Stimulated activated CD8-positive, alpha-beta memory T cell treated with anti-CD3 and anti-CD28 coated beads, Interleukin-15, amount 100 ng/mL, for 1 hour (primary cell): ENCODE results near the gene NQO2.
A peak's percentile ranks its signal among the peaks of the same experiment; 100 is the strongest.
"Not testable (repeated sequence)": the region's sequence is repeated elsewhere in the genome, so short reads cannot be mapped to it uniquely, and the experiment has no call there.

Experiments used
- DNase-seq: peaks from one replicate; pipeline ENCODE4 v3.0.0-alpha.2; 2020; ENCODE audit warnings: low read depth

Gene NQO2

GRCh38 chr6:2970034-2970685 lies 29.5 kb upstream of the NQO2 start:
- DNase-seq, result no peak

- no peak for DNase-seq
Measured at GRCh38 chr6:2970753-2971419, 28.8 kb upstream of the NQO2 start.

- no peak for DNase-seq
Measured at GRCh38 chr6:2971420-2972218, 28.1 kb upstream of the NQO2 start, which contains the start of gene SERPINB6. TSS of gene SERPINB6 (minus strand) at chr6:2971567. CDS start at chr6:2959332, 12,235 bp downstream.

- DNase-seq, result not testable (repeated sequence)
Measured at GRCh38 chr6:2972219-2972487, 27.5 kb upstream of the NQO2 start.

- not testable (repeated sequence) for DNase-seq
Measured at GRCh38 chr6:2972685-2973084, 27.0 kb upstream of the NQO2 start.

- not testable (repeated sequence) for DNase-seq
Measured at GRCh38 chr6:2973180-2973579, 26.5 kb upstream of the NQO2 start.

GRCh38 chr6:2973676-2974075 lies 26.0 kb upstream of the NQO2 start:
- DNase-seq, result no peak

- no peak for DNase-seq
Measured at GRCh38 chr6:2976060-2976459, 23.6 kb upstream of the NQO2 start.

- no peak for DNase-seq
Measured at GRCh38 chr6:2976571-2977085, 23.1 kb upstream of the NQO2 start.

GRCh38 chr6:2977290-2977689 lies 22.4 kb upstream of the NQO2 start:
- DNase-seq, result no peak

- DNase-seq, result no peak
Measured at GRCh38 chr6:2977799-2978590, 21.7 kb upstream of the NQO2 start.

- no peak for DNase-seq
Measured at GRCh38 chr6:2978923-2979322, 20.8 kb upstream of the NQO2 start.

GRCh38 chr6:2979819-2980464 lies 19.8 kb upstream of the NQO2 start:
- DNase-seq, result no peak

GRCh38 chr6:2980465-2980855 lies 19.2 kb upstream of the NQO2 start:
- no peak for DNase-seq

GRCh38 chr6:2982426-2983117 lies 17.1 kb upstream of the NQO2 start:
- DNase-seq, result no peak

GRCh38 chr6:2984738-2985406 lies 14.8 kb upstream of the NQO2 start:
- DNase-seq, result no peak

- DNase-seq, result no peak
Measured at GRCh38 chr6:2986722-2987221, 12.9 kb upstream of the NQO2 start.

- no peak for DNase-seq
Measured at GRCh38 chr6:2988094-2988425, 11.6 kb upstream of the NQO2 start.

- peak; percentile 55 for DNase-seq
Measured at GRCh38 chr6:2988426-2989331, 11.0 kb upstream of the NQO2 start.
